H1 (cell line): ENCODE measurements around the gene DYSF.

ENCODE experiments used
- CBX5 ChIP-seq: fragments of 300-800, 300-1000 bp; sonication (generic); IDR thresholded peaks from 2 replicates; pipeline ENCODE4 v1.7.1; 2016; ENCODE audit warnings: antibody characterized with exemption, low read length, low read depth
- EP300 ChIP-seq, 2 experiments: IDR thresholded peaks; 1 replicate in 1 of 2; 2 replicates in 1 of 2; pipeline ENCODE4 v1.6.1; 2011 to 2012; ENCODE audit warnings: low read depth in 2 of 2, low read length in 2 of 2, mild to moderate bottlenecking in 2 of 2, borderline replicate concordance in 1 of 2, inconsistent platforms in 1 of 2, moderate library complexity in 1 of 2
- EZH2 ChIP-seq: fragments of 200-600 bp; sonication (generic); IDR thresholded peaks from 2 replicates; pipeline ENCODE4 v1.7.1; 2012; ENCODE audit warnings: low read depth, mild to moderate bottlenecking, moderate library complexity, low read length, inconsistent platforms; ENCODE audit not compliant: severe bottlenecking
- GABPA ChIP-seq: IDR thresholded peaks from 2 replicates; pipeline ENCODE4 v1.6.1; 2011; ENCODE audit warnings: mild to moderate bottlenecking, low read length, moderate library complexity, borderline replicate concordance; ENCODE audit not compliant: insufficient read depth
- HDAC2 ChIP-seq, 2 experiments: fragments of 300-600 bp in 1 of 2; sonication (generic) in 1 of 2; IDR thresholded peaks; 2 replicates each; pipeline ENCODE4 v1.6.1; 2011 to 2012; ENCODE audit warnings: low read depth in 2 of 2, low read length in 2 of 2, mild to moderate bottlenecking in 2 of 2, moderate library complexity in 2 of 2, borderline replicate concordance in 1 of 2, inconsistent platforms in 1 of 2
- MAFK ChIP-seq: IDR thresholded peaks from 2 replicates; pipeline ENCODE4 v1.6.1; 2012; ENCODE audit warnings: low read depth, mild to moderate bottlenecking, improper control_type of control experiment, low read length
- POLR2A ChIP-seq, 2 experiments: IDR thresholded peaks; 1 replicate in 1 of 2; 2 replicates in 1 of 2; pipeline ENCODE4 v1.6.1; 2011; ENCODE audit warnings: low read depth in 2 of 2, low read length in 2 of 2, mild to moderate bottlenecking in 2 of 2; ENCODE audit errors: control extremely low read depth in 1 of 2
- TBP ChIP-seq: IDR thresholded peaks from 2 replicates; pipeline ENCODE4 v1.6.1; 2011; ENCODE audit warnings: low read depth, low read length, improper control_type of control experiment
- TF ChIP-seq, protein P1 (sequence below): IDR thresholded peaks from 2 replicates; pipeline ENCODE4 v1.6.1; 2011; ENCODE audit warnings: low read depth, mild to moderate bottlenecking, low read length; ENCODE audit not compliant: insufficient read depth
- TF ChIP-seq, protein P2 (sequence below), 3 experiments: IDR thresholded peaks; 1 replicate in 2 of 3; 2 replicates in 1 of 3; pipeline versions ENCODE4 v1.5.1 to v1.6.1; 2011; ENCODE audit warnings: low read length in 3 of 3, mild to moderate bottlenecking in 3 of 3, inconsistent platforms in 2 of 3, low read depth in 1 of 3, moderate library complexity in 1 of 3; ENCODE audit not compliant: insufficient read depth in 1 of 3; ENCODE audit errors: control extremely low read depth in 1 of 3

- TF ChIP-seq MAFK: no peak
- TF ChIP-seq CBX5: no peak
- no peak for TF ChIP-seq EP300 (IDR thresholded peaks at IDR 0.05; ENCODE audit: borderline replicate concordance in 1 of 2, low read depth in 2 of 2, low read length in 2 of 2)
- TF ChIP-seq, protein P1, sequence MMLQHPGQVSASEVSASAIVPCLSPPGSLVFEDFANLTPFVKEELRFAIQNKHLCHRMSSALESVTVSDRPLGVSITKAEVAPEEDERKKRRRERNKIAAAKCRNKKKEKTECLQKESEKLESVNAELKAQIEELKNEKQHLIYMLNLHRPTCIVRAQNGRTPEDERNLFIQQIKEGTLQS: no peak
- TF ChIP-seq POLR2A (IDR thresholded peaks at IDR 0.05; ENCODE audit: control extremely low read depth in 1 of 2, low read depth in 2 of 2, low read length in 2 of 2): no peak
- TF ChIP-seq TBP: no peak
- TF ChIP-seq EZH2: no peak
- TF ChIP-seq GABPA: no peak
- TF ChIP-seq, protein P2, sequence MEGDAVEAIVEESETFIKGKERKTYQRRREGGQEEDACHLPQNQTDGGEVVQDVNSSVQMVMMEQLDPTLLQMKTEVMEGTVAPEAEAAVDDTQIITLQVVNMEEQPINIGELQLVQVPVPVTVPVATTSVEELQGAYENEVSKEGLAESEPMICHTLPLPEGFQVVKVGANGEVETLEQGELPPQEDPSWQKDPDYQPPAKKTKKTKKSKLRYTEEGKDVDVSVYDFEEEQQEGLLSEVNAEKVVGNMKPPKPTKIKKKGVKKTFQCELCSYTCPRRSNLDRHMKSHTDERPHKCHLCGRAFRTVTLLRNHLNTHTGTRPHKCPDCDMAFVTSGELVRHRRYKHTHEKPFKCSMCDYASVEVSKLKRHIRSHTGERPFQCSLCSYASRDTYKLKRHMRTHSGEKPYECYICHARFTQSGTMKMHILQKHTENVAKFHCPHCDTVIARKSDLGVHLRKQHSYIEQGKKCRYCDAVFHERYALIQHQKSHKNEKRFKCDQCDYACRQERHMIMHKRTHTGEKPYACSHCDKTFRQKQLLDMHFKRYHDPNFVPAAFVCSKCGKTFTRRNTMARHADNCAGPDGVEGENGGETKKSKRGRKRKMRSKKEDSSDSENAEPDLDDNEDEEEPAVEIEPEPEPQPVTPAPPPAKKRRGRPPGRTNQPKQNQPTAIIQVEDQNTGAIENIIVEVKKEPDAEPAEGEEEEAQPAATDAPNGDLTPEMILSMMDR (IDR thresholded peaks at IDR 0.05; ENCODE audit: control extremely low read depth in 1 of 3, insufficient read depth in 1 of 3, low read depth in 1 of 3, low read length in 3 of 3): no peak
- TF ChIP-seq HDAC2 (IDR thresholded peaks at IDR 0.05; ENCODE audit: borderline replicate concordance in 1 of 2, low read depth in 2 of 2, low read length in 2 of 2): no peak
Observed at GRCh38 chr2:71554028-71554705, 100.8 kb downstream of the DYSF start.
